ENCODE data around the gene CDH4. TPM values are rescaled to one million over a fixed set of nuclear protein-coding genes. Genes with fewer than 3 reads are reported as not detected.

CDH4 gene
- total RNA-seq, 2 donors from 2014 or later: 0.07 to 0.94 TPM

DNA sequence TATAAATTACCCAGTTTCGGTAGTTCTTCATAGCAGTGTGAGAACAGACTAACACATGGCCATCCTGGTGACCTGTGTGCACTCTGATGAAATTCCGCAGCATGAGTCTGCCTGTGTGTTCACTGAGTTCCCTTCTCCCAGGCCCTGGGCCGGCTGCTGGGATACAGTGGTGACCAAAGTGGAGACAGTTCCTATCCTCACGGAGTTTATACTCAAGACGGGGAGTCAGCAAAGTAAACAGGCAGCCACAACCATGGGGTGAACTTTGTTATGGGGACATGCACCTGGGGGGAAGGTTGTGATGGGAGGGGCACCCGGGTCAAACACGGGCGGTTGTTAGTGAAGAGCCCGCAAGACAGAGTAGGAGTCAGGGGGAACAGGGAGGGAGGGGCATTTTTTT, 202.0 kb downstream of the CDH4 start:
- Histone ChIP-seq H3K4me1 (no peaks in the 10 kb centered on the region), H3K36me3 (no peaks in the 10 kb centered on the region), H3K27me3 (no peaks in the 10 kb centered on the region), H3K9me3 (no peaks in the 10 kb centered on the region), H3K27ac (no peak overlapping the region), H3K4me3 (no peak overlapping the region)
- TF ChIP-seq, protein P1, sequence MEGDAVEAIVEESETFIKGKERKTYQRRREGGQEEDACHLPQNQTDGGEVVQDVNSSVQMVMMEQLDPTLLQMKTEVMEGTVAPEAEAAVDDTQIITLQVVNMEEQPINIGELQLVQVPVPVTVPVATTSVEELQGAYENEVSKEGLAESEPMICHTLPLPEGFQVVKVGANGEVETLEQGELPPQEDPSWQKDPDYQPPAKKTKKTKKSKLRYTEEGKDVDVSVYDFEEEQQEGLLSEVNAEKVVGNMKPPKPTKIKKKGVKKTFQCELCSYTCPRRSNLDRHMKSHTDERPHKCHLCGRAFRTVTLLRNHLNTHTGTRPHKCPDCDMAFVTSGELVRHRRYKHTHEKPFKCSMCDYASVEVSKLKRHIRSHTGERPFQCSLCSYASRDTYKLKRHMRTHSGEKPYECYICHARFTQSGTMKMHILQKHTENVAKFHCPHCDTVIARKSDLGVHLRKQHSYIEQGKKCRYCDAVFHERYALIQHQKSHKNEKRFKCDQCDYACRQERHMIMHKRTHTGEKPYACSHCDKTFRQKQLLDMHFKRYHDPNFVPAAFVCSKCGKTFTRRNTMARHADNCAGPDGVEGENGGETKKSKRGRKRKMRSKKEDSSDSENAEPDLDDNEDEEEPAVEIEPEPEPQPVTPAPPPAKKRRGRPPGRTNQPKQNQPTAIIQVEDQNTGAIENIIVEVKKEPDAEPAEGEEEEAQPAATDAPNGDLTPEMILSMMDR (IDR thresholded peaks at IDR 0.05): no peak
- no peak for DNase-seq (ENCODE audit: low spot score)

DNA sequence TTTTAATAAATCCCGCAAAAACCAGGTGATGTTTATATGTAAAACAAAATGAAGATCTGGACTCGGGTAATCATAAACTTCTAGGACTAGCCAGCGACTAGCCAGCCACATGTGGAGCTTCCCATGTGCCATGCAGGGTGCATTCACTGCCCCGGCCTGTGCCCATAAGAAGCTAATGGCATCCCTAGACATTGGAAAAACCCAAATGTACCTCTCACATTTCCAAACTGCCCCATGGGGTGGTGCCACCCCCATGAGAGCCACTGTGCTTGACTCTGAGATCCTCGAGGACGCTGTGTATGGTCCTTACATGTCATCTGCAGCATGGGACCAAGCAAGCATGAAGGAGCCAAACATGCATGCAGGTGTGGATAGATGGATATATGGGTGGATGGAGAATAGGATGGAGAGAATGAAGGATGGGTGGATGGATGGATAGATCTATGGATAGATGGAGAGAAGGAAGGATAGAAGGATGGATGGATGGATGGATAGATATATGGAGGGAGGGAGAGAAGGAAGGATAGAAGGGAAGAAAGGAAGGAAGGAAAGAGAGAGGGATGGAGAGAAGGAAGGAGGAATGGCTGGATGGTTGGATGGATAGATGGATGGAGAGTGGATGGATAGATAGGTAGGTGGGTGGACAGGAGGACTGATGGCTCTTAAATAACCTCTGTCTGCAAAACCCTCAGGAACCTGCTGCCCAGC, 203.6 kb downstream of the CDH4 start:
- TF ChIP-seq, protein P1 (IDR thresholded peaks at IDR 0.05): no peak
- Histone ChIP-seq H3K4me3 (no peak overlapping the region), H3K27ac (no peak overlapping the region), H3K27me3 (no peaks in the 10 kb centered on the region), H3K36me3 (no peaks in the 10 kb centered on the region), H3K9me3 (no peaks in the 10 kb centered on the region), H3K4me1 (no peaks in the 10 kb centered on the region)
- no peak for DNase-seq (ENCODE audit: low spot score)

DNA sequence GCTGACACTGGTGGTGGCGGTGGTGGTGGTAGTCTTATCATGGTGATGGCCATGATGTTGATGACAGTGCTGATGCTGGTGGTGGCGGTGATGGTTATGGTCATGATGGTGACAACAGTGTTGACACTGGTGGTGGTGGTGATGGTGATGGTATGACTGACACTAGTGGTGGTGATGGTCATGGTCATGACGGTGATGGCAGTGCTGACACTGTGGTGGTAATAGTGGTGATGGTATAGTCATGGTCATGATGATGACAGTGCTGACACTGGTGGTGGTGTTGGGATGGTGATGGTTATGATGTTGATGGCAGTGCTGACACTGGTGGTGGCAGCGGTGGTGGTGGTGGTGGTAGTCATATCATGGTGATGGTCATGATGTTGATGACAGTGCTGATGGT, 205.7 kb downstream of the CDH4 start:
- DNase-seq (ENCODE audit: low spot score): no peak
- H3K27me3 ChIP-seq: no peaks in the 10 kb centered on the region

DNA sequence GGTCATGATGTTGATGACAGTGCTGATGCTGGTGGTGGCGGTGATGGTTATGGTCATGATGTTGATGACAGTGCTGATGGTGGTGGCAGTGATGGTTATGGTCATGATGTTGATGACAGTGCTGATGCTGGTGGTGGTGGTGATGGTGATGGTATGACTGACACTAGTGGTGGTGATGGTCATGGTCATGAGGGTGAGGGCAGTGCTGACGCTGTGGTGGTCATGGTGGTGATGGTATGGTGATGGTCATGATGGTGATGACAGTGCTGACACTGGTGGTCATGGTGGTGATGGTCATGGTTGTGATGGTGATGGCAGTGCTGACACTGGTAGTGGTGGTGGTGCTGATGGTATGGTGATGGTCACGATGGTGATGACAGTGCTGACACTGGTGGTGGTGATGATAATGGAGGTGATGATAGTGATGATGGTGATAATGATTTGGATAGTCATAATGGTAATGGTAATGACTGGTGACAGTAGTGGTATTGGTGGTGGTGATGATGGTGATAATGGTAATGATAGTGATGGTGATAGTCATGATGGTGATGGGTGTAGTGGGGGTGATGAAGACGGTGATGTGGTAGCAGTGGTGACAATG, 206.2 kb downstream of the CDH4 start:
- Histone ChIP-seq H3K4me3 (no peak overlapping the region), H3K27ac (no peak overlapping the region)

More for the DNA sequence above, 205.7 kb downstream of the CDH4 start:
- Histone ChIP-seq H3K27ac (no peak overlapping the region), H3K4me1 (no peaks in the 10 kb centered on the region), H3K9me3 (no peaks in the 10 kb centered on the region), H3K4me3 (no peak overlapping the region), H3K36me3 (no peaks in the 10 kb centered on the region)
- TF ChIP-seq, protein P1 (IDR thresholded peaks at IDR 0.05): no peak

DNA sequence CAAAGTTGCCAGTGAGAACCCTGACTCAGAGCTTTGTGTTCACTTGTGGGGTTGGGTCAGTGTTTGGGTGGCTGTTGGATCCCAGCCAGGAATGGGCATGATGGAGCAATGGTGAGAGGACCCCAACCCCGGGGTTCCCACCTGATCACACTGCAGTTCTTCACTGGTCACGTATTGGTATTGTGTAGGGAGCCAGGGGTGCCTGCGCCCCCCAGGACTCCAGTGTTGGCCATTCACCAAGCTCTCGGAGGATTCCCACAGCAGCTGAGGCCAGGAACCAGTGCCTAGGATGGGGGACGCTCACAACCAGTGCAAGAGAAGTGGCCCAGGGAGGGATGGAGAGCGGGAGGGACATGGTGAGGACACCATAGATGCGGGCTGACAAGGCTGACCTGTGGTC, 207.2 kb downstream of the CDH4 start:
- no peak for DNase-seq (ENCODE audit: low spot score)
- Histone ChIP-seq H3K27ac (no peak overlapping the region), H3K4me3 (no peak overlapping the region), H3K27me3 (no peaks in the 10 kb centered on the region), H3K9me3 (no peaks in the 10 kb centered on the region), H3K4me1 (no peaks in the 10 kb centered on the region), H3K36me3 (no peaks in the 10 kb centered on the region)
- TF ChIP-seq, protein P1 (IDR thresholded peaks at IDR 0.05): no peak

More for the DNA sequence above, 206.2 kb downstream of the CDH4 start:
- H3K36me3 ChIP-seq: no peaks in the 10 kb centered on the region
- H3K27me3 ChIP-seq: no peaks in the 10 kb centered on the region
- no peaks in the 10 kb centered on the region for H3K4me1 ChIP-seq
- no peaks in the 10 kb centered on the region for H3K9me3 ChIP-seq
- TF ChIP-seq, protein P1 (IDR thresholded peaks at IDR 0.05): no peak
- no peak for DNase-seq (ENCODE audit: low spot score)
